GM18907 (cell line): Measurements from ENCODE around the gene FAM83G.
"Not testable (repeated sequence)": the region's sequence is repeated elsewhere in the genome, so short reads cannot be mapped to it uniquely, and the experiment has no call there.

ENCODE experiments used
- ATAC-seq: cut with Tn5 transposase; IDR thresholded peaks from one replicate; pipeline ENCODE4 v1.9.1; 2021; ENCODE audit warnings: mild to moderate bottlenecking, moderate library complexity; ENCODE audit not compliant: unreplicated experiment

The FAM83G gene

GRCh38 chr17:18959071-18959844 is 45.3 kb downstream of the FAM83G start:
- no peak for ATAC-seq

GRCh38 chr17:18958611-18959010 is 46.0 kb downstream of the FAM83G start:
- ATAC-seq, result no peak

GRCh38 chr17:18957831-18958230 is 46.7 kb downstream of the FAM83G start:
- no peak for ATAC-seq

GRCh38 chr17:18956581-18956980 is 48.0 kb downstream of the FAM83G start:
- no peak for ATAC-seq

GRCh38 chr17:18956021-18956420 is 48.5 kb downstream of the FAM83G start:
- not testable (repeated sequence) for ATAC-seq

- ATAC-seq, result no peak
These were observed 49.6 kb downstream of the FAM83G start for GRCh38 chr17:18955009-18955408.

GRCh38 chr17:18954321-18954720 is 50.2 kb downstream of the FAM83G start:
- ATAC-seq, result no peak

GRCh38 chr17:18953231-18953728 is 51.3 kb downstream of the FAM83G start:
- ATAC-seq, result no peak

GRCh38 chr17:18951941-18952842 is 52.4 kb downstream of the FAM83G start, which contains the start of gene SLC5A10:
TSS of gene SLC5A10 (plus strand) at chr17:18952165. CDS start at chr17:18952206, 41 bp downstream.
- no peak for ATAC-seq

- no peak for ATAC-seq
These were observed 53.3 kb downstream of the FAM83G start for GRCh38 chr17:18950944-18951905.

- no peak for ATAC-seq
These were observed 54.2 kb downstream of the FAM83G start for GRCh38 chr17:18950346-18950745.

GRCh38 chr17:18949566-18949965 is 55.0 kb downstream of the FAM83G start:
- no peak for ATAC-seq

- no peak for ATAC-seq
These were observed 56.0 kb downstream of the FAM83G start for GRCh38 chr17:18948476-18949006.

- no peak for ATAC-seq
These were observed 56.7 kb downstream of the FAM83G start for GRCh38 chr17:18947866-18948265.

- no peak for ATAC-seq
These were observed 58.0 kb downstream of the FAM83G start for GRCh38 chr17:18946536-18946935.

GRCh38 chr17:18944646-18945045 is 59.9 kb downstream of the FAM83G start:
- no peak for ATAC-seq

- no peak for ATAC-seq
These were observed 65.9 kb downstream of the FAM83G start for GRCh38 chr17:18938692-18939023.

GRCh38 chr17:18937981-18938691 is 66.4 kb downstream of the FAM83G start:
- ATAC-seq, result no peak
